ENCODE results near the gene ATP5ME. TPM values are rescaled to one million over a fixed set of nuclear protein-coding genes. Genes with fewer than 3 reads are reported as not detected.
"Not testable (repeated sequence)": the region's sequence is repeated elsewhere in the genome, so short reads cannot be mapped to it uniquely, and the experiment has no call there.

Gene ATP5ME
- total RNA-seq, 6 experiments from 2014 or later: 78.2 to 225 (median 162) TPM

DNA sequence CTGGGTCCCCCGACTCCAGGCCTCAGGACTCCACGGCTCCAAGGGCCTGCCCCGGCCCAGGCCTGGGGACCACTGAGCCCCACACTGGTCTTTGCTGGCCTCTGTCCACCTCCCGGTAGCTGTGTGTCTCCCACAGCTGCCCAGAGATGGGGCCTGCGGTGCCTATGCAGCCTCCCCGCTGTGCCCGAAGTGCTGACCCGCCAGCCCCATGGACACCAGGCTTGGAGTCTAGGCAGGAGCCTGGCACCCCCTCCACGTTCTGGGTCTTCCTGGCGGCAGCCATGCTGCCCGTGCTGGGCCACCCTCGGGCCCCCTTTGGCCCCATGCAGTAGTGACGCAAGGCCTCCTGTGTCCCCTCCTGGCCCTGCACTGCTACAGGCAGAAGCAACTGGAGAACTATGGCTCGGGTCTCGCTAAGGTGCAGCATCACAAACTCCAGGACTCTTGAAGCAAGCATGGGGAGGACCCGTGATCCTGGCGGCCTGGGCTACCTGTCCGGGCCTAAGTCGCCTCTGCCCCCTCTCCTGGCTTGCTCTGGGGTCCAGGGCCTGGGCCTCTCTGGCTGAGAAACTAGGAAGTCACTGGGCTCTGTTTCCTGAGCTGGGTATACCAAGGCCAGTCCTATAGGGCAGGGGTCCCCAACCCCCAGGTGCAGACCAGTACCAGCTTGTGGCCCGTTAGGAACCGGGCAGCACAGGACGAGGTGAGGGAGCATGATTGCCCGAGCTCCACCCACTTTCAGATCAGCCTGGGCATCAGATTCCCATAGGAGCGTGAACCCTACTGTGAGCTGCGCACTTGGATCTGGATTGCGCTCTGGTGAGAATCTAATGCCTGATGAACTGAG lies 1.2 kb upstream of the ATP5ME start:
- H3K9me3 ChIP-seq: no peaks in the 10 kb centered on the region
- peak overlapping the region; percentile 83 to 97 (median 92) for H3K27ac ChIP-seq
- peaks cover 0 to 16% (median 2%) of the 10 kb centered on the region in 4 donors for H3K4me1 ChIP-seq
- intact Hi-C loops (cut with DNase I): no loop called here
- DNase-seq: no peak
- peak overlapping the region; percentile 89 to 98 (median 95) for H3K4me3 ChIP-seq
- peaks cover 0 to 16% (median 7%) of the 10 kb centered on the region in 4 donors for H3K36me3 ChIP-seq
- TF ChIP-seq, protein P1, sequence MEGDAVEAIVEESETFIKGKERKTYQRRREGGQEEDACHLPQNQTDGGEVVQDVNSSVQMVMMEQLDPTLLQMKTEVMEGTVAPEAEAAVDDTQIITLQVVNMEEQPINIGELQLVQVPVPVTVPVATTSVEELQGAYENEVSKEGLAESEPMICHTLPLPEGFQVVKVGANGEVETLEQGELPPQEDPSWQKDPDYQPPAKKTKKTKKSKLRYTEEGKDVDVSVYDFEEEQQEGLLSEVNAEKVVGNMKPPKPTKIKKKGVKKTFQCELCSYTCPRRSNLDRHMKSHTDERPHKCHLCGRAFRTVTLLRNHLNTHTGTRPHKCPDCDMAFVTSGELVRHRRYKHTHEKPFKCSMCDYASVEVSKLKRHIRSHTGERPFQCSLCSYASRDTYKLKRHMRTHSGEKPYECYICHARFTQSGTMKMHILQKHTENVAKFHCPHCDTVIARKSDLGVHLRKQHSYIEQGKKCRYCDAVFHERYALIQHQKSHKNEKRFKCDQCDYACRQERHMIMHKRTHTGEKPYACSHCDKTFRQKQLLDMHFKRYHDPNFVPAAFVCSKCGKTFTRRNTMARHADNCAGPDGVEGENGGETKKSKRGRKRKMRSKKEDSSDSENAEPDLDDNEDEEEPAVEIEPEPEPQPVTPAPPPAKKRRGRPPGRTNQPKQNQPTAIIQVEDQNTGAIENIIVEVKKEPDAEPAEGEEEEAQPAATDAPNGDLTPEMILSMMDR (IDR thresholded peaks at IDR 0.05): no peak
- TF ChIP-seq POLR2A (IDR thresholded peaks at IDR 0.05): no peak
- 80% methylated on average over 1 of the region's 26 CpGs for whole genome bisulfite sequencing (ENCODE audit: insufficient coverage, low coverage, low lambda C conversion rate, missing lambda C conversion rate)
- peak; percentile 1 to 9 (median 2) for ATAC-seq
- no peaks in the 10 kb centered on the region for H3K27me3 ChIP-seq

DNA sequence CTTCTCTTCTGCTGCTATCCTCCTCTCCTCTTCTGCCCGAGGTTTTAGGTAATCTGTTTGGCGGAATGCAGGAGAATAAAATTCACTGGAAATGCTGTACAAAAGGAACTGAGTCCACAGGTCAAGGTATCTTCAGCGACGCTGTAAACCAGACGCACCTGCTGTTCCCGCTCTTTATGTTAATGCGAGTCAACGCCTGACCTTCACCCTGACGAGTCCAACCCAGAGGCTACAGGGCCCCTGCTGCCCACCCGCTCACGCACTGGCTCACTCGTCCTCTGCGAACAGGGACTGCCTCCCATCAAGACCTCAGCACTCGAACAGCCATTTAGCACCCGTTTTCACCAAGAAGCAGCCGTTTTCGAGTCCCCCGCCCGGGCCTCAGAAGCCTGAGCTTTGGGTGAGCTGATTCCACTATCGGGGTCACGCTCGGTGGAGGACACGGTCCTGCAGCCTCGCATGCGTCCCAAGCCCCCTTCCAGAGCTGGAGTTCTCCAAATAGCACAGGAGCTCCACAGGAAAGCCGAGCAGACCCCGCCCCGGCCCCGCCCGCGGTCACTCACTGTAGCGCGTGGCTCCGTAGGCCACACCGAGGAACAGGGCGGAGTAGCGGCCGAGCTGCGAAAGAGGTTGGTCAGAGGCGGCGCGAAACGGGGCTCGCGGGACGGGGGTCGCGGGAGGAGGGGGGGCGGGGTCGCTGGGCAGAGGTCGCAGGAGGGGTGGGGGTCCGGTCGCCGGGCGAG lies 556 bp downstream of the ATP5ME start:
- 12% methylated on average over 20 of the region's 55 CpGs for WGBS (ENCODE audit: insufficient coverage, low coverage, low lambda C conversion rate, missing lambda C conversion rate)

DNA sequence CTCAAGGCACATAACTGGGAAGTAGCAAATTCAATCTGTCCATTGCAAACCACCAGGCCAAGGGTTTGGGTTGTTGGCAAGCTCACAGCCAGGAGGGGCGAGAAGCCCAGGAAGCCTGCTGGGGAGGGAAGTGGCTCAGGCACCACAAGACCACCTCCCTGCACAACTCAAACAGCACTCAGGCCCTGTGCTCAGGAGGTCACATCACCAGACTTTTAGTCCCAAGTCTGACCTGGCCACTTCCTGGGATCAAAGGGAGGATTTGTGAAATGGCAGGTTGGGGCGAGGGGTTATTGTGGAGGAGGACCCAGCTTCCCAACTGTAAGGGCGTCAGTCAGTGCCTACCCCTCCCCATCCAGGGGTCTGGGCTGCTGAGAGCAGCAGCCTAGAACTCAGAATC lies 2.3 kb downstream of the ATP5ME start:
- Histone ChIP-seq H3K27ac (no peak overlapping the region), H3K4me3 (no peak overlapping the region), H3K4me1 (peaks cover 0 to 16% (median 2%) of the 10 kb centered on the region in 4 donors), H3K9me3 (no peaks in the 10 kb centered on the region), H3K27me3 (no peaks in the 10 kb centered on the region), H3K36me3 (peaks cover 0 to 16% (median 7%) of the 10 kb centered on the region in 4 donors)
- WGBS (ENCODE audit: insufficient coverage, low coverage, low lambda C conversion rate, missing lambda C conversion rate): no CpG with 5 or more reads among the region's 3 CpGs
- intact Hi-C loops (cut with DNase I): no loop called here
- no peak for ATAC-seq
- TF ChIP-seq, protein P1 (IDR thresholded peaks at IDR 0.05): no peak
- DNase-seq: no peak

More for the DNA sequence above, 556 bp downstream of the ATP5ME start:
- Histone ChIP-seq H3K27me3 (no peaks in the 10 kb centered on the region), H3K36me3 (peaks cover 0 to 16% (median 7%) of the 10 kb centered on the region in 4 donors), H3K27ac (peak overlapping the region in 2 of 3 donors; percentile 92 to 97), H3K4me3 (peak overlapping the region; percentile 89 to 98 (median 95)), H3K9me3 (no peaks in the 10 kb centered on the region), H3K4me1 (peaks cover 0 to 16% (median 2%) of the 10 kb centered on the region in 4 donors)
- ATAC-seq: peak; percentile 17 to 41 (median 34)
- TF ChIP-seq, protein P1 (IDR thresholded peaks at IDR 0.05): no peak
- no peak for TF ChIP-seq POLR2A (IDR thresholded peaks at IDR 0.05)
- peak in 1 of 3 donors; percentile 66 for DNase-seq
- intact Hi-C loops (cut with DNase I): no loop called here

DNA sequence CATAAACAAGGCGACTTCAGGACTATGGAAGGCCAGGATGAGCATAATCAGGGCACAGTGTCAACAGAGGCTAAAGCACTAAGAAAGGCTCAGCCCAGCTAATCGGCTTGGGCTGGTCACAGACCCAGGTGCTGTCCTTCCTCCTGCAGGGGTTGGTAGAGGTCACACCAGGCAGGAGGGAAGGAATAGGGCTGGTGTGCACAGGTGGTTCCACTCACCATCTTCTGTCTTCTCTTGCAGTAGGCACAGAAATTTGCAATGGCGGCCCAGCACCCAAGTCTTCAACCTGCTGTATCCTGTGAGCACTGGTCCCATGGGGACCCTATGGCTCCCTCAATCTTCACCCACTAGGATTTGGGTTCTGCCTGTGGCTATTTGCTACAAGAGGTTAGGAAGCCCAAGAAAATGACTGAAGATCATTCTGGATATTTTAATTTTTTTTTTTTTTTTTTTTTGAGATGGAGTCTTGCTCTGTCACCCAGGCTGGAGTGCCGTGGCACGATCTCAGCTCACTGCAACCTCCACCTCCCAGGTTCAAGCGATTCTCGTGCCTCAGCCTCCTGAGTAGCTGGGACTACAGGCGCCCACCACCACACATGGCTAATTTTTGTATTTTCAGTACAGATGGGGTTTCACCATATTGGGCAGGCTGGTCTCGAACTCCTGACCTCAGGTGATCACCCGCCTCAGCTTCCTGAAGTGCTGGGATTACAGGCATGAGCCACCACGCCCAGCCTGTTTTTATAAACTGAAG lies 4.1 kb downstream of the ATP5ME start:
- H3K36me3 ChIP-seq: peaks cover 0 to 16% (median 7%) of the 10 kb centered on the region in 4 donors
- H3K4me3 ChIP-seq; H3K27me3 ChIP-seq; H3K27ac ChIP-seq; DNase-seq; H3K4me1 ChIP-seq; ATAC-seq; intact Hi-C loops (cut with DNase I); H3K9me3 ChIP-seq: not testable (repeated sequence)
- WGBS (ENCODE audit: insufficient coverage, low coverage, low lambda C conversion rate, missing lambda C conversion rate): 86% methylated on average over 7 of the region's 11 CpGs

DNA sequence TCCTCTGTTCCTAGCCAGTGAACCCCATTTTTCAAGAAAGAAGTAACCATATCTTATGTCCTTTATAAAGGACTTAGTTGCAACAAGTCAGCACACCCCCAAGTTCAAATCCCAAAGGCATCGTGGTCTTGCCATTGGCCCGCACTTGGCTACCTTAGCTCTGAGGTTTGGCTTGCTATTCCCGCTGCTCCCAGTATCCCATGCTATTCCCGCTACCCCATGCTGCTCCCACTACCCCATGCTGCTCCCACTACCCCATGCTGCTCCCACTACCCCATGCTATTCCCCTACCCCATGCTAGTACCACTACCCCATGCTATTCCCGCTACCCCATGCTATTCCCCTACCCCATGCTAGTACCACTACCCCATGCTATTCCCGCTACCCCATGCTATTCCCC lies 5.9 kb downstream of the ATP5ME start:
- H3K27ac ChIP-seq; H3K9me3 ChIP-seq; H3K27me3 ChIP-seq; DNase-seq; ATAC-seq; H3K4me1 ChIP-seq; intact Hi-C loops (cut with DNase I); H3K4me3 ChIP-seq: not testable (repeated sequence)
- 86% methylated on average over 4 of the region's 6 CpGs for WGBS (ENCODE audit: insufficient coverage, low coverage, low lambda C conversion rate, missing lambda C conversion rate)
- H3K36me3 ChIP-seq: peaks cover 0 to 16% (median 7%) of the 10 kb centered on the region in 4 donors

Measured in right lobe of liver (tissue), 6 donors.